ENCODE data around the gene ZC3H12C. TPM values are rescaled to one million over a fixed set of nuclear protein-coding genes. Genes with fewer than 3 reads are reported as not detected.

Gene ZC3H12C
- total RNA-seq, 4 donors from 2014 or later: 5.5 to 10.1 (median 7.8) TPM

GRCh38 chr11:110113505-110113904 is 20.3 kb downstream of the ZC3H12C start:
- TF ChIP-seq POLR2A (IDR thresholded peaks at IDR 0.05): no peak
- TF ChIP-seq, protein P1, sequence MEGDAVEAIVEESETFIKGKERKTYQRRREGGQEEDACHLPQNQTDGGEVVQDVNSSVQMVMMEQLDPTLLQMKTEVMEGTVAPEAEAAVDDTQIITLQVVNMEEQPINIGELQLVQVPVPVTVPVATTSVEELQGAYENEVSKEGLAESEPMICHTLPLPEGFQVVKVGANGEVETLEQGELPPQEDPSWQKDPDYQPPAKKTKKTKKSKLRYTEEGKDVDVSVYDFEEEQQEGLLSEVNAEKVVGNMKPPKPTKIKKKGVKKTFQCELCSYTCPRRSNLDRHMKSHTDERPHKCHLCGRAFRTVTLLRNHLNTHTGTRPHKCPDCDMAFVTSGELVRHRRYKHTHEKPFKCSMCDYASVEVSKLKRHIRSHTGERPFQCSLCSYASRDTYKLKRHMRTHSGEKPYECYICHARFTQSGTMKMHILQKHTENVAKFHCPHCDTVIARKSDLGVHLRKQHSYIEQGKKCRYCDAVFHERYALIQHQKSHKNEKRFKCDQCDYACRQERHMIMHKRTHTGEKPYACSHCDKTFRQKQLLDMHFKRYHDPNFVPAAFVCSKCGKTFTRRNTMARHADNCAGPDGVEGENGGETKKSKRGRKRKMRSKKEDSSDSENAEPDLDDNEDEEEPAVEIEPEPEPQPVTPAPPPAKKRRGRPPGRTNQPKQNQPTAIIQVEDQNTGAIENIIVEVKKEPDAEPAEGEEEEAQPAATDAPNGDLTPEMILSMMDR (IDR thresholded peaks at IDR 0.05): no peak
- no peak for DNase-seq
- H3K9me3 ChIP-seq: no peaks in the 10 kb centered on the region
- no peaks in the 10 kb centered on the region for H3K27me3 ChIP-seq
- no peak overlapping the region for H3K4me3 ChIP-seq
- H3K36me3 ChIP-seq: peaks cover 0 to 5% (median 0%) of the 10 kb centered on the region in 3 donors
- intact Hi-C loops (cut with DNase I): no loop called here
- H3K27ac ChIP-seq: no peak overlapping the region
- H3K4me1 ChIP-seq: no peaks in the 10 kb centered on the region

DNA sequence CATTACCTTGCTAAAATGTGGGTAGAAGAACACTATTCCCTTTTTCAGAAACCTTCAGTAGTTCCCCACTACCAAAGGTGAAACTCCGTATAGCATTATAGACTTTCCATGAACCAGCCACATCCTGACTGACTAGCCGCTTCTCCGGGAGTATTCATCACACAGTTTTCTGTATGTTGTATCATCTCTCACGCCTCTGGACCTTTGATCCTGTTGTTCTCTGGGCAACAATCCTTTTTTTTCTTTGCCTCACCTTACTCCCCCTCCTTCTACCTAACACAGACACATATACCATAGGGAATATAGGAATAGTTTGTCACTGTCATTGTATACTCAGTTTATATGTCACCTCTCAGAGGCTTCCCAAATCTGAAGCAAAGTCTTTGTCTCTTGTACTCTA is 20.8 kb downstream of the ZC3H12C start:
- Histone ChIP-seq H3K27ac (no peak overlapping the region), H3K9me3 (no peaks in the 10 kb centered on the region), H3K36me3 (peaks cover 0 to 5% (median 0%) of the 10 kb centered on the region in 3 donors), H3K4me1 (no peaks in the 10 kb centered on the region), H3K27me3 (no peaks in the 10 kb centered on the region), H3K4me3 (no peak overlapping the region)
- no peak for DNase-seq
- intact Hi-C loops (cut with DNase I): no loop called here
- WGBS, 2 donors: 82 to 86% methylated on average over 4 of the region's 4 CpGs
- no peak for TF ChIP-seq POLR2A (IDR thresholded peaks at IDR 0.05)
- TF ChIP-seq, protein P1 (IDR thresholded peaks at IDR 0.05): no peak

- 80 to 95% methylated on average over 2 of the region's 2 CpGs for WGBS, 2 donors
- intact Hi-C loops (cut with DNase I): no loop called here
- Histone ChIP-seq H3K27ac (no peak overlapping the region), H3K4me1 (peaks cover 0 to 16% (median 0%) of the 10 kb centered on the region in 3 donors), H3K9me3 (no peaks in the 10 kb centered on the region), H3K36me3 (peaks cover 0 to 5% (median 0%) of the 10 kb centered on the region in 3 donors), H3K4me3 (no peak overlapping the region), H3K27me3 (no peaks in the 10 kb centered on the region)
- DNase-seq: no peak
- TF ChIP-seq, protein P1 (IDR thresholded peaks at IDR 0.05): no peak
- no peak for TF ChIP-seq POLR2A (IDR thresholded peaks at IDR 0.05)
These were observed 26.1 kb downstream of the ZC3H12C start for GRCh38 chr11:110119317-110119716.

DNA sequence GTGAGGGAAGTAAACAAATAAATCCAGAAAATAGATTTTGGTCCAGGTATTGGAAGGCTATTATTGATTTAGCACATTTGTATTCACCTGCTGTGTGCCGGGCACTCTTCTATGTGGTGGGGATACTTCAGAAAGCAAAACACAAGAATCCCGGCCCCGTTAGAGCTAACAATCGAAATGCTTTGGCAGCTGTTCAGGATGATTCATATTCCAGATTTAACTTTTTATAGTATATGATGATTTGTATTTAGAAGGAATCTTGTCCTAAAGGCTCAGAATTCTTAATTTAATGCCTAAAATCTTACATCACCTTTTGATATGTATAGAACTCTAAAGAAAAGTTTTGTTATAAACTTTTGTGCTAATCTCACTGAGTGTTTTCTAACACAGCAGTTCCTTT is 28.0 kb downstream of the ZC3H12C start:
- DNase-seq: no peak
- peaks cover 0 to 16% (median 0%) of the 10 kb centered on the region in 3 donors for H3K4me1 ChIP-seq
- H3K4me3 ChIP-seq: no peak overlapping the region
- no peak overlapping the region for H3K27ac ChIP-seq
- H3K27me3 ChIP-seq: no peaks in the 10 kb centered on the region
- intact Hi-C loops (cut with DNase I): no loop called here
- H3K9me3 ChIP-seq: no peaks in the 10 kb centered on the region
- TF ChIP-seq POLR2A (IDR thresholded peaks at IDR 0.05): no peak
- TF ChIP-seq, protein P1 (IDR thresholded peaks at IDR 0.05): no peak
- WGBS, 2 donors: 11 to 26% methylated on average over 4 of the region's 4 CpGs
- no peaks in the 10 kb centered on the region for H3K36me3 ChIP-seq

DNA sequence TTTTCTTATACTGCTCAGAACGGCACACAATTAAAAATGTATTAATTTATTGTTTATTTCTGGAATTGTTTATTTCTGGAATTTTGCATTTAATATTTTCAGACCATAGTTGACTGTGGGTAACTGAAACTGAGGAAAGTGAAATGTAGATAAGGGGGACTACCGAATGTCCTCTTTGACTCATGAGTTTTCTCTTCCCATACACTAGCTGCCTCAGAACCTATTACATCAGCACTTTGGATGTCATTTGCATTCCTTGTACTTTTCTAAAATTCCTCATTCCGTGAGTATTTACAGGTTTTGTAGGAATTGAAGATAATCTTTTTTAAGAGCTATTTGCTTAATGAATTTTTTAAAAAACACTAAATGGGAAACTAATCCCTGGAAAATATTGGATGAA is 29.8 kb downstream of the ZC3H12C start:
- Histone ChIP-seq H3K36me3 (no peaks in the 10 kb centered on the region), H3K27me3 (no peaks in the 10 kb centered on the region), H3K27ac (no peak overlapping the region), H3K4me1 (peaks cover 0 to 17% (median under 1%) of the 10 kb centered on the region in 3 donors), H3K4me3 (no peak overlapping the region), H3K9me3 (no peaks in the 10 kb centered on the region)
- intact Hi-C loops (cut with DNase I): no loop called here
- 75 to 77% methylated on average over 3 of the region's 3 CpGs for WGBS, 2 donors
- no peak for DNase-seq
- TF ChIP-seq, protein P1 (IDR thresholded peaks at IDR 0.05): no peak
- TF ChIP-seq POLR2A (IDR thresholded peaks at IDR 0.05): no peak

Data from esophagus squamous epithelium (tissue), 5 donors.